Prostate gland (tissue), 2 donors: ENCODE measurements around the gene ASB13. TPM values are rescaled to one million over a fixed set of nuclear protein-coding genes. Genes with fewer than 3 reads are reported as not detected.

Source experiments
- DNase-seq: peaks from one replicate; pipeline ENCODE4 v3.0.0-alpha.2; 2019; ENCODE audit warnings: low spot score
- H3K27ac ChIP-seq, 2 donors: fragments of 200-600 bp; sonication (generic); 2 replicates each; pipeline ENCODE4 v1.5.1; 2017 to 2019
- H3K27me3 ChIP-seq: fragments of 200-600 bp; sonication (generic); replicated peaks from 2 replicates; pipeline ENCODE4 v1.5.1; 2019; ENCODE audit not compliant: insufficient read depth
- H3K36me3 ChIP-seq, 2 donors: fragments of 200-600 bp; sonication (generic); 1 replicate in 1 of 2; 2 replicates in 1 of 2; pipeline versions ENCODE4 v1.5.1 to v1.8.1; 2017 to 2019
- H3K4me1 ChIP-seq: fragments of 200-600 bp; sonication (generic); replicated peaks from 2 replicates; pipeline ENCODE4 v1.5.1; 2019
- H3K4me3 ChIP-seq, 2 donors: fragments of 200-600 bp; sonication (generic); 2 replicates each; pipeline ENCODE4 v1.5.1; 2017 to 2019
- H3K9me3 ChIP-seq: fragments of 200-600 bp; sonication (generic); 2 replicates; pipeline ENCODE4 v1.5.1; 2017
- POLR2A ChIP-seq: fragments of 450-650 bp; IDR thresholded peaks from one replicate; pipeline ENCODE4 v1.6.1; 2016; ENCODE audit warnings: antibody characterized with exemption, mild to moderate bottlenecking
- POLR2AphosphoS5 ChIP-seq: sonication (generic); formaldehyde crosslinking; IDR thresholded peaks from one replicate; pipeline ENCODE4 v1.6.1; 2017; ENCODE audit warnings: antibody characterized with exemption
- WGBS: methylation state at CpG from one replicate; pipeline ENCODE4 v1.1.5; 2018; 5-methylcytosine and 5-hydroxymethylcytosine counted together
- intact Hi-C: fragments of 100-400 bp; cut with DNase I; formaldehyde crosslinking; loops from one replicate; pipeline ENCODE4 v1.14.2; 2022
- total RNA-seq, 2 donors: library from RNA; depleted of rRNA; stranded (reverse); fragments of >200 nt; gene quantifications; one replicate each; pipeline ENCODE4 v1.1.0, GENCODE V29; 2016
- TF ChIP-seq, protein P1 (sequence below), 4 experiments: fragments of 200-600 bp in 2 of 4; fragments of 450-650 bp in 2 of 4; sonication (generic) in 2 of 4; IDR thresholded peaks; 1 replicate in 3 of 4; 2 replicates in 1 of 4; pipeline ENCODE4 v1.5.1; 2016 to 2019; ENCODE audit warnings: antibody characterized with exemption in 4 of 4, mild to moderate bottlenecking in 2 of 4, moderate library complexity in 2 of 4

The ASB13 gene
- total RNA-seq, 2 donors from 2014 or later, result 16.6 to 24.5 TPM

DNA sequence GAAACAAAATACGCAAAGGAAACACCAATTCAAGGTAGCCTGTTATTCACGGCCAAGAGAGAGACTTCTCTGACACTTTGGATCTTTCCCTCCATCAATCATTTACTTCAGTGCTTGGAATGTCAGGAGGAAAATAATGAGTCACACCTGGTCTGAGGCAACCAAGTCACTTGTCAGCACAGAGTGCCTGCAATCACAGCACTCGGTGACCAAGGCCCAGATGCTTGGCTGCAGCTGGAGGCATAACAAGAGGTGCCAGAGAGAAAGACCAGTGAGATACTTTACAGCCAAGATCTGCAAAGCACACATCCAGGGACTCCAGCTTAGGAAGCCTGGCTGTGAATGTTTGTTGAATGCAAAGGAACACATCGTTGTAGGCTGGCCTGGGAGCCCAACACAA is 33.9 kb downstream of the ASB13 start:
- peak overlapping the region in 1 of 2 donors; percentile 20 for H3K27ac ChIP-seq
- 48% methylated on average over 4 of the region's 4 CpGs for WGBS
- intact Hi-C loops, result loop anchor here (10.0 kb wide), 1 partner anchor 242 kb away; no protein-coding TSS in a partner anchor
- no peaks in the 10 kb centered on the region for H3K4me1 ChIP-seq
- TF ChIP-seq POLR2AphosphoS5 (no peak), POLR2A (no peak)
- TF ChIP-seq, protein P1, sequence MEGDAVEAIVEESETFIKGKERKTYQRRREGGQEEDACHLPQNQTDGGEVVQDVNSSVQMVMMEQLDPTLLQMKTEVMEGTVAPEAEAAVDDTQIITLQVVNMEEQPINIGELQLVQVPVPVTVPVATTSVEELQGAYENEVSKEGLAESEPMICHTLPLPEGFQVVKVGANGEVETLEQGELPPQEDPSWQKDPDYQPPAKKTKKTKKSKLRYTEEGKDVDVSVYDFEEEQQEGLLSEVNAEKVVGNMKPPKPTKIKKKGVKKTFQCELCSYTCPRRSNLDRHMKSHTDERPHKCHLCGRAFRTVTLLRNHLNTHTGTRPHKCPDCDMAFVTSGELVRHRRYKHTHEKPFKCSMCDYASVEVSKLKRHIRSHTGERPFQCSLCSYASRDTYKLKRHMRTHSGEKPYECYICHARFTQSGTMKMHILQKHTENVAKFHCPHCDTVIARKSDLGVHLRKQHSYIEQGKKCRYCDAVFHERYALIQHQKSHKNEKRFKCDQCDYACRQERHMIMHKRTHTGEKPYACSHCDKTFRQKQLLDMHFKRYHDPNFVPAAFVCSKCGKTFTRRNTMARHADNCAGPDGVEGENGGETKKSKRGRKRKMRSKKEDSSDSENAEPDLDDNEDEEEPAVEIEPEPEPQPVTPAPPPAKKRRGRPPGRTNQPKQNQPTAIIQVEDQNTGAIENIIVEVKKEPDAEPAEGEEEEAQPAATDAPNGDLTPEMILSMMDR (IDR thresholded peaks at IDR 0.05), result no peak
- H3K4me3 ChIP-seq, result no peak overlapping the region
- no peak for DNase-seq
- no peaks in the 10 kb centered on the region for H3K36me3 ChIP-seq
- H3K9me3 ChIP-seq, result no peaks in the 10 kb centered on the region
- H3K27me3 ChIP-seq, result no peaks in the 10 kb centered on the region

DNA sequence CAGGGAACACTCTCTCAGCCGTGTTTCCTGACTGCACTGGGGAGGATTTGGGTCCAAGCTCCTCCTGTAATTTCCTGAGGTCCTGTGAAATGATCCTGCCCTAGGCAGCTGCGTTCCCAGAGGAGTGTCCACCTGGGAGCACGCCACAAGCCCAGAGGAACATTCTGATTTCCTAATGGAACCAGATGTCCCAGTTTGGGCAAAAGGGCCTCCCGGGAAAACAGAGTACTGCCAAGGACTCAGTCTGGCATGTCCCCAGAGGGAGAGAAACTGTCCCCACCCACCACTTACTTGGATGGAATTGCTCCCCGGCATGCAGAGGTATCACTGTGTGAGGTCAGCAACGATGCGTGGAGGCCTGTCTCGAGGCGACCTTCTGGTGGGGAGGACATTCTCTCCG is 34.5 kb downstream of the ASB13 start:
- Histone ChIP-seq H3K36me3 (no peaks in the 10 kb centered on the region), H3K27me3 (no peaks in the 10 kb centered on the region), H3K9me3 (no peaks in the 10 kb centered on the region), H3K4me1 (no peaks in the 10 kb centered on the region), H3K4me3 (no peak overlapping the region), H3K27ac (peak overlapping the region; percentile 18 to 27)
- DNase-seq, result no peak
- TF ChIP-seq POLR2A (no peak), POLR2AphosphoS5 (peak; percentile 14)
- TF ChIP-seq, protein P1 (IDR thresholded peaks at IDR 0.05), result no peak
- 51% methylated on average over 10 of the region's 10 CpGs for WGBS
- intact Hi-C loops, result loop anchor here (10.0 kb wide), 1 partner anchor 243 kb away; no protein-coding TSS in a partner anchor

DNA sequence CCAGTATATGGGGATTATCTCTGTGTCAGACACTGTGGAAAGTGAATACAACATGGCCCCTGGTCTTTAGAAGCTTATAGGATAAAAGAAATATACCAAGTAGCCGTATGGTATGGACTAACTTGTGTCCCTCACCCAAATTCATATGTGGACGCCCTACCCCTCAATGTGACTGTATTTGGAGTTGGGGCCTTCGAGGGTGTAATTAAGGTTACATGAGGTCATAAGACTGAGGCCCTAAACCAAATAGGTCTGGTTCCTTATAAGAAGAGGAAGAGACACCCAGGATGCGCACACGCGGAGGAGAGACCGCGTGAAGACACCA is 36.3 kb downstream of the ASB13 start:
- WGBS, result 95% methylated on average over 8 of the region's 8 CpGs

DNA sequence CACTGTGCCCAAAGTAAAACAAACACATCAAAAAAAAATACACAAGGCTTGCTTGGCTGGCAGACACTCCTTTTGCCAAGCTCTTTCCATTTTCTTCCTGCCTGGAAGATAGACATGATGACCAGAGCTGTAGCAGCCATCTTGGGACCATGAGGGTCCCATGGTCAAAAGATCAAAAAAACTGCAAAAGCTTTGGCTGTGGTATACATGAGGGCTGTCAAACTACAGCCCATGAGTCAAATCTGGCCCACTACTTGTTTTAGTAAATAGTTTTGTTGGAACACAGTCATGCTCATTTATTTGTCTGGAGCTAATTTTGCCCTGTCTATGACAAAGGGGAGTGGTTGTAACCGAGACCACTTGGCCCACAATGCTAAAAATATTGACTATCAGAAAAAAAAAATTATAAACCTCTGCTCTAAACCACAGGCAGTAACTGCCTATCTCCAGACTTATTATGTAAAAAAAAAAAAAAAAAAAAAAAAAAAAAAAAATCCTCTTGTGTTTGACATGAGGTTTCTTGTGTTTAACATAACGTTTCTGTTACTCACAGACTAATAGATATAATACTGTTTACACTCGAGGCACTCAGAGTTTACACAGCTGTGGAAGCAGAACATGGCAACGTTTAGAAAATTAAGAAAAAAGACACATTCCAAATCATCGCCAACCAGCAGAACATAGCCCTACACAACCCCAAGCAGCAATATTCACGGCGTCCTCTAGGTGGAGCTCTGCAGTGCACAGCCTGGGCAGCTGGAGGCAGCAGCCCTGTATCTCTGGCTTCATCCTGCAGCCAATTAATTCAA is 36.9 kb downstream of the ASB13 start:
- Histone ChIP-seq H3K4me3 (no peak overlapping the region), H3K27me3 (no peaks in the 10 kb centered on the region), H3K9me3 (no peaks in the 10 kb centered on the region), H3K4me1 (no peaks in the 10 kb centered on the region), H3K36me3 (no peaks in the 10 kb centered on the region), H3K27ac (peak overlapping the region in 1 of 2 donors; percentile 19)
- TF ChIP-seq, protein P1 (IDR thresholded peaks at IDR 0.05), result peak; percentile 17 to 65 (median 54)
- no peak for TF ChIP-seq POLR2A
- peak; percentile 13 for TF ChIP-seq POLR2AphosphoS5
- intact Hi-C loops, result loop anchor here (10.0 kb wide), 1 partner anchor 245 kb away; no protein-coding TSS in a partner anchor
- DNase-seq, result peak; percentile 50
- WGBS, result 6% methylated on average over 7 of the region's 7 CpGs

More for the DNA sequence above, 36.3 kb downstream of the ASB13 start:
- H3K4me3 ChIP-seq, result no peak overlapping the region
- no peaks in the 10 kb centered on the region for H3K9me3 ChIP-seq
- no peak for TF ChIP-seq POLR2A
- TF ChIP-seq POLR2AphosphoS5, result no peak
- TF ChIP-seq, protein P1 (IDR thresholded peaks at IDR 0.05), result no peak
- no peaks in the 10 kb centered on the region for H3K4me1 ChIP-seq
- DNase-seq, result no peak
- H3K27me3 ChIP-seq, result no peaks in the 10 kb centered on the region
- H3K27ac ChIP-seq, result no peak overlapping the region
- intact Hi-C loops, result loop anchor here (10.0 kb wide), 1 partner anchor 245 kb away; no protein-coding TSS in a partner anchor
- H3K36me3 ChIP-seq, result no peaks in the 10 kb centered on the region
